DND-41 (cell line): ENCODE data around the gene PBX4.

ENCODE experiments used
- ATAC-seq: fragments of 200-7000 bp; cut with Tn5 transposase; 3 replicates; pipeline ENCODE4 v1.9.1; 2021; ENCODE audit warnings: low read depth; ENCODE audit not compliant: insufficient read depth
- DNase-seq: peaks from one replicate; pipeline ENCODE4 v3.0.0-alpha.2; 2020
- H2AFZ ChIP-seq: 2 replicates; pipeline ENCODE4 v1.6.0; 2012; ENCODE audit warnings: low read depth, low read length
- H3K27ac ChIP-seq: 2 replicates; pipeline ENCODE4 v1.5.1; 2012; ENCODE audit warnings: low read length, inconsistent platforms
- H3K27me3 ChIP-seq: fragments of 200-600 bp; sonication (generic); 2 replicates; pipeline ENCODE4 v1.6.0; 2012; ENCODE audit warnings: low read length, mild to moderate bottlenecking, inconsistent platforms; ENCODE audit not compliant: insufficient read depth, poor library complexity
- H3K36me3 ChIP-seq: 2 replicates; pipeline ENCODE4 v1.5.1; 2012; ENCODE audit warnings: low read length, inconsistent platforms; ENCODE audit not compliant: insufficient read depth
- H3K4me1 ChIP-seq: 2 replicates; pipeline ENCODE4 v1.5.1; 2012; ENCODE audit warnings: mild to moderate bottlenecking, low read length; ENCODE audit not compliant: insufficient read depth
- H3K4me2 ChIP-seq: 2 replicates; pipeline ENCODE4 v1.6.0; 2012; ENCODE audit warnings: mild to moderate bottlenecking, moderate library complexity, low read length, inconsistent platforms; ENCODE audit not compliant: insufficient read depth
- H3K4me3 ChIP-seq, 2 experiments: fragments of 200-600 bp in 1 of 2; shearing (Covaris generic) in 1 of 2; 2 replicates each; pipeline ENCODE4 v1.5.1; 2012 to 2016; ENCODE audit warnings: inconsistent platforms in 2 of 2, low read length in 2 of 2, mild to moderate bottlenecking in 2 of 2, low read depth in 1 of 2, moderate library complexity in 1 of 2
- H3K79me2 ChIP-seq: 2 replicates; pipeline ENCODE4 v1.6.0; 2012; ENCODE audit warnings: low read length, inconsistent platforms; ENCODE audit not compliant: insufficient read depth
- H3K9ac ChIP-seq: 2 replicates; pipeline ENCODE4 v1.6.0; 2012; ENCODE audit warnings: low read depth, mild to moderate bottlenecking, inconsistent platforms, low read length, moderate library complexity
- H3K9me3 ChIP-seq: 2 replicates; pipeline ENCODE4 v1.5.1; 2012; ENCODE audit warnings: low read length, moderate library complexity, mild to moderate bottlenecking, inconsistent platforms; ENCODE audit not compliant: insufficient read depth, severe bottlenecking
- H4K20me1 ChIP-seq: 2 replicates; pipeline ENCODE4 v1.6.0; 2012; ENCODE audit warnings: low read length; ENCODE audit not compliant: insufficient read depth
- EZH2 ChIP-seq: IDR thresholded peaks from 3 replicates; pipeline ENCODE4 v1.6.1; 2012; ENCODE audit warnings: borderline replicate concordance, low read depth, mild to moderate bottlenecking, moderate library complexity, low read length, inconsistent platforms; ENCODE audit not compliant: severe bottlenecking
- TF ChIP-seq, protein P1 (sequence below): IDR thresholded peaks from 2 replicates; pipeline ENCODE4 v1.5.1; 2012; ENCODE audit warnings: borderline replicate concordance, low read length, moderate library complexity, mild to moderate bottlenecking; ENCODE audit not compliant: poor library complexity, severe bottlenecking; ENCODE audit errors: extremely low read depth

Gene PBX4

DNA sequence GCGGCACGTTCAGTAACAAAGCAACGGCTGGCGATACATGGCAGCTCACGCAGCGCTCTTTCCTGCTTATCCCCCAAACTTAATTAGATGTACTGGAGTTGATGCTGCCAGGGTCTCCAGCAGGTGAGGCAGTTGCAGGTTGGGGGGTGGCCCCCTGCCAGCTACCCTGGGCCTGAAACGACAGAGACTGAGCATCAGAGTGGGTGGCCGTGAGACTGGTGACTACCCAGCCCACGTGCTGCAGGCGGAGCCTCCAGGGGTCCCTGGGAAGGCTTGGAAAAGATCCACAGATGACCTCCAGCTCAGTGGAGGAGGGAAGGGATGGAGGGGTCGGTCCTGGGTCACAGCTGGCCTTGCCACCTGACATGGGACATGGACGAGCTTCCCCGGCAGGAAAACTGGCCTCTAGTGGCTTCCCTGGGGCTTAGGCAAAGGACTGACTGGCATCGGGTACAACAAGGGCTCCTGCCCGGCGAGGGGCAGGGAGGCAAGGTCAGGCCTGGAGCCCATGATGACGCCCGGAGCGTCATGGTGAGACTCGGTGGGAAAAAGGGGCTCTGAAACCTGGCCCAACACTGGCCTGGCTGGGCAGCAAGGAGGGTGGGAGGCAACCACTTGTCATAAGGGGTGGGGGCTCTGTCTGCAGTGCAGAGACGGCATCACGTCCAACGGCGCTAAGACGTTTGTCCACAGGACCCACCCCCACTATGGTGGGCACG, 56.4 kb downstream of the PBX4 start:
- Histone ChIP-seq H3K36me3 (peaks cover 14% of the 10 kb centered on the region), H3K4me3 (no peak overlapping the region), H3K4me2 (no peak overlapping the region), H3K9me3 (no peaks in the 10 kb centered on the region), H3K27me3 (no peaks in the 10 kb centered on the region), H3K79me2 (no peaks in the 10 kb centered on the region), H3K27ac (no peak overlapping the region), H2AFZ (no peak overlapping the region), H3K9ac (no peak overlapping the region), H3K4me1 (no peaks in the 10 kb centered on the region), H4K20me1 (no peaks in the 10 kb centered on the region)
- TF ChIP-seq EZH2: no peak
- TF ChIP-seq, protein P1, sequence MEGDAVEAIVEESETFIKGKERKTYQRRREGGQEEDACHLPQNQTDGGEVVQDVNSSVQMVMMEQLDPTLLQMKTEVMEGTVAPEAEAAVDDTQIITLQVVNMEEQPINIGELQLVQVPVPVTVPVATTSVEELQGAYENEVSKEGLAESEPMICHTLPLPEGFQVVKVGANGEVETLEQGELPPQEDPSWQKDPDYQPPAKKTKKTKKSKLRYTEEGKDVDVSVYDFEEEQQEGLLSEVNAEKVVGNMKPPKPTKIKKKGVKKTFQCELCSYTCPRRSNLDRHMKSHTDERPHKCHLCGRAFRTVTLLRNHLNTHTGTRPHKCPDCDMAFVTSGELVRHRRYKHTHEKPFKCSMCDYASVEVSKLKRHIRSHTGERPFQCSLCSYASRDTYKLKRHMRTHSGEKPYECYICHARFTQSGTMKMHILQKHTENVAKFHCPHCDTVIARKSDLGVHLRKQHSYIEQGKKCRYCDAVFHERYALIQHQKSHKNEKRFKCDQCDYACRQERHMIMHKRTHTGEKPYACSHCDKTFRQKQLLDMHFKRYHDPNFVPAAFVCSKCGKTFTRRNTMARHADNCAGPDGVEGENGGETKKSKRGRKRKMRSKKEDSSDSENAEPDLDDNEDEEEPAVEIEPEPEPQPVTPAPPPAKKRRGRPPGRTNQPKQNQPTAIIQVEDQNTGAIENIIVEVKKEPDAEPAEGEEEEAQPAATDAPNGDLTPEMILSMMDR: no peak
- DNase-seq (no peak), ATAC-seq (no peak)

DNA sequence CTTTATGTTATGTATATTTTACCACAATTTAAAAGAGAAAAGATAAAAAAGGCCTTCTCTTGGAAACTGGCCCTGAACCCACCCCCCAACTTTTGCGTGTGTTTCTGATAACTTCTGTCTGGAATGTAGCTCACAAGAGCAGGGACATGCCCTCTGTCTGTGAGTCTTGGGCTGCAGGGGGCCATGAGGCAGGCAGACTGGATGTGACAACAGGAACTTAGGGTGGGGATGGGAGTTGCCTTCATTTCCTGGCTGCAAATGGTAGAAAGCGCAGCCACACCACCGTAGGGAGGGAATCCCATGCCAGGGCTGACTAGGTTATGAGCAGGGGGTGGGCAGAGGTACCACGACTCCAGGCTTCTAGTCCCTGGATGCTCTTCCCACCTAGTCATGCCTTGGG, 58.6 kb downstream of the PBX4 start:
- DNase-seq: no peak
- Histone ChIP-seq H3K4me3 (no peak overlapping the region), H3K4me2 (no peak overlapping the region), H4K20me1 (no peaks in the 10 kb centered on the region), H3K79me2 (no peaks in the 10 kb centered on the region), H3K4me1 (no peaks in the 10 kb centered on the region), H3K9me3 (no peaks in the 10 kb centered on the region), H3K36me3 (peaks cover 10% of the 10 kb centered on the region), H3K27ac (no peak overlapping the region), H3K9ac (no peak overlapping the region), H2AFZ (no peak overlapping the region), H3K27me3 (no peaks in the 10 kb centered on the region)
- TF ChIP-seq, protein P1: no peak
- TF ChIP-seq EZH2: no peak
- no peak for ATAC-seq

DNA sequence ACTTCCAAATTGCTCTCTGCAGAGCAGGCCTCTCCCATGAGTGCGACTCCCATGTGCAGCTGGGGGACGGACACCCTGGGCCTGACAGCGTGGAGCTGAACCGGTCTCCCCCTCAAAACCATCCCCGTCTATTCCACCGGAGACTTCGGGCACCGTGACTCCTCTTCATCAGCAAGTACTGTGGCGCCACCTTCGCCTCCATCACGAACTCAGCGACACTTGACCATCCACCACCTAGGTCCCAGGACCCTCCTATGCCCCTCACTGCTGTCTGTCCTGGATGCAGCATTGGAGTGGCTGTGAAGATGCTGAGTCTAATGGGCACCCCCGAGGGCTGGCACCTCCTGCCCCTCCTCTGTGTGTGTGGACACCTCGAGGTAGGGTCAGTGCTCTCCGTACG, 59.9 kb downstream of the PBX4 start:
- Histone ChIP-seq H2AFZ (no peak overlapping the region), H3K4me3 (no peak overlapping the region), H3K36me3 (peaks cover 5% of the 10 kb centered on the region; the same call in 1 of the 2 replicates), H3K27me3 (no peaks in the 10 kb centered on the region), H3K9ac (no peak overlapping the region), H3K27ac (no peak overlapping the region), H3K9me3 (no peaks in the 10 kb centered on the region), H4K20me1 (no peaks in the 10 kb centered on the region), H3K4me1 (no peaks in the 10 kb centered on the region), H3K4me2 (no peak overlapping the region), H3K79me2 (no peaks in the 10 kb centered on the region)
- no peak for ATAC-seq
- no peak for DNase-seq
- TF ChIP-seq, protein P1: no peak
- TF ChIP-seq EZH2: no peak
